Measurements from ENCODE around the gene TAGAP.
"Not testable (repeated sequence)": the region's sequence is repeated elsewhere in the genome, so short reads cannot be mapped to it uniquely, and the experiment has no call there.

Gene TAGAP

GRCh38 chr6:159039885-159040258 lies 4.9 kb downstream of the TAGAP start:
- no CpG with 5 or more reads among the region's 1 CpG for WGBS (ENCODE audit: extremely low coverage, insufficient coverage, low lambda C conversion rate)

DNA sequence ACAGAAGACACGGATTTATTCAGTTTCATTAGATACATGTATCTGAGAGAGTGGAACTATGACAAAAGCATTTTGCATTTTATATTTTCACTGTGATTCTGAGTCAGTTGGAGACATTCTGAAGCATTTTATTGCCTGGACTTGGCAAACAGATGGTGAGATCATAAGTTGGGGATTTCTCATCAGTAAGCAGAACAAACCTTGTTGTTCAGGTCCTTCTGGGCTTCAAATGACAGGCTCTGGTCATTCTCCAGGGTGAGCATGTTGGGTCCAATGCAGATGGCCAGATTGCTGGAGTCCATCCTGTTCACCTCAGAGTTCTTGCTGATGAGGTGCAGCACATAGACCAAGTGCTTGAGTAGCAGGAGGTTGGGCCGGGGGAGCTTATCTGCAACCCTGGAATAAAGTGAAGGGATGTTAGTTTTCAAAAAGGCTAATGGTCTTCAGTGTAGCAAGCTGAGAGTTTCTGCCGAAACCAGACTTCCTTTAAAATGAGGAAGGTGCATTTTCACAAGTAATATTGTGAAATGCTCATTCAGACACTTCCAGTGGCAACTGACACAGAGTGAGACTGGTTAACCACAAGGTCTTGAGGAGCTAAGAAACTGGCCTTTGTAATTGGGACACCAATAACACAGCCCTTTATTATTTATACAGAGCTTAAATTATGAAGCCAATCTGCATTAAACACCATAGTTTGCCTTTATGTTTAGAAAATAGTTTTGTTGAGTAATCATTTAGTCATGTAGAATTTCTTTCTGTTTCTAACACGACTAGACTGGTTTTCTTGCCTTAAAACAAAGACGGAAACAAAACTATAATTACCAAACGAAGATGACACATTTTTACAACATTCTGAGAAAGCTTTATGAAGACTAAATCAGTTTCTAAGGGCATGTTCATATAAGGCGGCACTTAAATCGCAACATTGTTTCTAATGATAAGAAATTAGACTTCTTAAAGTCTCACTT lies 5.6 kb downstream of the TAGAP start:
- H3K4me2 ChIP-seq (ENCODE audit: low read length): no peak overlapping the region
- H3K56ac ChIP-seq (ENCODE audit: low read length): no peak overlapping the region
- no peak overlapping the region for H4K8ac ChIP-seq (ENCODE audit: low read depth, low read length)
- no peak overlapping the region for H3K4me3 ChIP-seq (ENCODE audit: low read length)
- H3K18ac ChIP-seq (ENCODE audit: low read length): no peak overlapping the region
- H3K4ac ChIP-seq (ENCODE audit: low read depth, low read length): no peak overlapping the region
- no peak overlapping the region for H2BK15ac ChIP-seq (replicated peaks; ENCODE audit: low read depth)
- H3K27ac ChIP-seq (ENCODE audit: low read depth, low read length): no peak overlapping the region
- no peaks in the 10 kb centered on the region for H3K4me1 ChIP-seq (ENCODE audit: control insufficient read depth, low read depth, low read length)
- no peak overlapping the region for H3K9ac ChIP-seq (ENCODE audit: low read length)
- H3K79me2 ChIP-seq (ENCODE audit: control insufficient read depth, insufficient read depth, low read length): no peaks in the 10 kb centered on the region
- H2AK5ac ChIP-seq (ENCODE audit: low read length): no peak overlapping the region
- H2BK5ac ChIP-seq (ENCODE audit: low read length): no peak overlapping the region
- no peaks in the 10 kb centered on the region for H3K79me1 ChIP-seq (ENCODE audit: low read length)
- H2BK120ac ChIP-seq (ENCODE audit: low read depth, low read length): no peak overlapping the region
- no CpG with 5 or more reads among the region's 8 CpGs for WGBS (ENCODE audit: extremely low coverage, insufficient coverage, low lambda C conversion rate)
- H4K5ac ChIP-seq (ENCODE audit: low read length): no peak overlapping the region
- H3K36me3 ChIP-seq (ENCODE audit: control insufficient read depth, insufficient read depth, low read length): no peaks in the 10 kb centered on the region
- H3K23ac ChIP-seq (ENCODE audit: low read length): no peak overlapping the region
- DNase-seq: no peak
- no peaks in the 10 kb centered on the region for H3K27me3 ChIP-seq (ENCODE audit: insufficient read depth, low read length, poor library complexity)

More at GRCh38 chr6:159039885-159040258, 4.9 kb downstream of the TAGAP start:
- Histone ChIP-seq H3K27me3 (ENCODE audit: insufficient read depth, low read length, poor library complexity) (no peaks in the 10 kb centered on the region), H2BK15ac (replicated peaks; ENCODE audit: low read depth) (no peak overlapping the region), H3K9ac (ENCODE audit: low read length) (no peak overlapping the region), H3K79me1 (ENCODE audit: low read length) (no peaks in the 10 kb centered on the region), H3K27ac (ENCODE audit: low read depth, low read length) (no peak overlapping the region), H3K23ac (ENCODE audit: low read length) (no peak overlapping the region), H3K4me3 (ENCODE audit: low read length) (no peak overlapping the region), H4K5ac (ENCODE audit: low read length) (no peak overlapping the region), H3K4ac (ENCODE audit: low read depth, low read length) (no peak overlapping the region), H3K36me3 (ENCODE audit: control insufficient read depth, insufficient read depth, low read length) (no peaks in the 10 kb centered on the region), H4K8ac (ENCODE audit: low read depth, low read length) (no peak overlapping the region), H2BK5ac (ENCODE audit: low read length) (no peak overlapping the region), H2AK5ac (ENCODE audit: low read length) (no peak overlapping the region), H3K56ac (ENCODE audit: low read length) (no peak overlapping the region), H2BK120ac (ENCODE audit: low read depth, low read length) (no peak overlapping the region), H3K79me2 (ENCODE audit: control insufficient read depth, insufficient read depth, low read length) (no peaks in the 10 kb centered on the region), H3K4me2 (ENCODE audit: low read length) (no peak overlapping the region), H3K18ac (ENCODE audit: low read length) (no peak overlapping the region), H3K4me1 (ENCODE audit: control insufficient read depth, low read depth, low read length) (no peaks in the 10 kb centered on the region)
- no peak for DNase-seq

GRCh38 chr6:159038318-159038717 lies 6.5 kb downstream of the TAGAP start:
- H3K18ac ChIP-seq (ENCODE audit: low read length); H3K4me3 ChIP-seq (ENCODE audit: low read length); DNase-seq; H3K27me3 ChIP-seq (ENCODE audit: insufficient read depth, low read length, poor library complexity); H3K36me3 ChIP-seq (ENCODE audit: control insufficient read depth, insufficient read depth, low read length); H2BK15ac ChIP-seq (replicated peaks; ENCODE audit: low read depth); H3K4me1 ChIP-seq (ENCODE audit: control insufficient read depth, low read depth, low read length); H3K27ac ChIP-seq (ENCODE audit: low read depth, low read length); H3K79me2 ChIP-seq (ENCODE audit: control insufficient read depth, insufficient read depth, low read length); H2BK120ac ChIP-seq (ENCODE audit: low read depth, low read length); H2BK5ac ChIP-seq (ENCODE audit: low read length); H3K23ac ChIP-seq (ENCODE audit: low read length); H3K56ac ChIP-seq (ENCODE audit: low read length); H4K8ac ChIP-seq (ENCODE audit: low read depth, low read length); H3K9ac ChIP-seq (ENCODE audit: low read length); H2AK5ac ChIP-seq (ENCODE audit: low read length); H4K5ac ChIP-seq (ENCODE audit: low read length); H3K4me2 ChIP-seq (ENCODE audit: low read length); H3K79me1 ChIP-seq (ENCODE audit: low read length); H3K4ac ChIP-seq (ENCODE audit: low read depth, low read length): not testable (repeated sequence)
- WGBS (ENCODE audit: extremely low coverage, insufficient coverage, low lambda C conversion rate): no CpG with 5 or more reads among the region's 12 CpGs

GRCh38 chr6:159037756-159038290 lies 7.0 kb downstream of the TAGAP start:
- Histone ChIP-seq H3K9ac (ENCODE audit: low read length) (no peak overlapping the region), H2BK15ac (replicated peaks; ENCODE audit: low read depth) (no peak overlapping the region), H3K23ac (ENCODE audit: low read length) (no peak overlapping the region), H3K36me3 (ENCODE audit: control insufficient read depth, insufficient read depth, low read length) (no peaks in the 10 kb centered on the region), H2BK120ac (ENCODE audit: low read depth, low read length) (no peak overlapping the region), H3K4me1 (ENCODE audit: control insufficient read depth, low read depth, low read length) (no peaks in the 10 kb centered on the region), H3K4me2 (ENCODE audit: low read length) (no peak overlapping the region), H3K56ac (ENCODE audit: low read length) (no peak overlapping the region), H3K4me3 (ENCODE audit: low read length) (no peak overlapping the region), H3K18ac (ENCODE audit: low read length) (no peak overlapping the region), H3K27ac (ENCODE audit: low read depth, low read length) (no peak overlapping the region), H2AK5ac (ENCODE audit: low read length) (no peak overlapping the region), H3K79me2 (ENCODE audit: control insufficient read depth, insufficient read depth, low read length) (no peaks in the 10 kb centered on the region), H4K5ac (ENCODE audit: low read length) (no peak overlapping the region), H3K27me3 (ENCODE audit: insufficient read depth, low read length, poor library complexity) (no peaks in the 10 kb centered on the region), H3K79me1 (ENCODE audit: low read length) (no peaks in the 10 kb centered on the region), H4K8ac (ENCODE audit: low read depth, low read length) (no peak overlapping the region), H2BK5ac (ENCODE audit: low read length) (no peak overlapping the region), H3K4ac (ENCODE audit: low read depth, low read length) (no peak overlapping the region)
- DNase-seq: no peak
- no CpG with 5 or more reads among the region's 5 CpGs for WGBS (ENCODE audit: extremely low coverage, insufficient coverage, low lambda C conversion rate)

- no peak overlapping the region for H4K5ac ChIP-seq (ENCODE audit: low read length)
- no peak overlapping the region for H3K27ac ChIP-seq (ENCODE audit: low read depth, low read length)
- H2AK5ac ChIP-seq (ENCODE audit: low read length): no peak overlapping the region
- H3K79me1 ChIP-seq (ENCODE audit: low read length): no peaks in the 10 kb centered on the region
- no peak overlapping the region for H3K4me2 ChIP-seq (ENCODE audit: low read length)
- no peak overlapping the region for H3K9ac ChIP-seq (ENCODE audit: low read length)
- no peaks in the 10 kb centered on the region for H3K36me3 ChIP-seq (ENCODE audit: control insufficient read depth, insufficient read depth, low read length)
- H2BK120ac ChIP-seq (ENCODE audit: low read depth, low read length): no peak overlapping the region
- H3K79me2 ChIP-seq (ENCODE audit: control insufficient read depth, insufficient read depth, low read length): no peaks in the 10 kb centered on the region
- H2BK5ac ChIP-seq (ENCODE audit: low read length): no peak overlapping the region
- DNase-seq: no peak
- no peak overlapping the region for H3K18ac ChIP-seq (ENCODE audit: low read length)
- no peak overlapping the region for H3K23ac ChIP-seq (ENCODE audit: low read length)
- no CpG with 5 or more reads among the region's 14 CpGs for WGBS (ENCODE audit: extremely low coverage, insufficient coverage, low lambda C conversion rate)
- no peaks in the 10 kb centered on the region for H3K4me1 ChIP-seq (ENCODE audit: control insufficient read depth, low read depth, low read length)
- H3K27me3 ChIP-seq (ENCODE audit: insufficient read depth, low read length, poor library complexity): no peaks in the 10 kb centered on the region
- no peak overlapping the region for H4K8ac ChIP-seq (ENCODE audit: low read depth, low read length)
- H3K4ac ChIP-seq (ENCODE audit: low read depth, low read length): no peak overlapping the region
- no peak overlapping the region for H3K56ac ChIP-seq (ENCODE audit: low read length)
- no peak overlapping the region for H3K4me3 ChIP-seq (ENCODE audit: low read length)
- no peak overlapping the region for H2BK15ac ChIP-seq (replicated peaks; ENCODE audit: low read depth)
Observed at GRCh38 chr6:159036673-159037072, 8.1 kb downstream of the TAGAP start.
